Endodermal cell (in vitro differentiated cells): ENCODE data around the gene TTLL9. TPM values are rescaled to one million over a fixed set of nuclear protein-coding genes. Genes with fewer than 3 reads are reported as not detected.

Experiments used
- DNase-seq: peaks from one replicate; pipeline ENCODE4 v3.0.0-alpha.2; 2017
- H3K27ac ChIP-seq: 2 replicates; pipeline ENCODE4 v1.5.1; 2013; ENCODE audit warnings: mild to moderate bottlenecking, low read depth, low read length, moderate library complexity
- H3K27me3 ChIP-seq: 2 replicates; pipeline ENCODE4 v1.6.1; 2013; ENCODE audit warnings: mild to moderate bottlenecking, low read length, moderate library complexity; ENCODE audit not compliant: insufficient read depth, control insufficient read depth, poor library complexity, severe bottlenecking
- H3K36me3 ChIP-seq: 2 replicates; pipeline ENCODE4 v1.7.0; 2013; ENCODE audit warnings: mild to moderate bottlenecking, low read length, moderate library complexity; ENCODE audit not compliant: control insufficient read depth, insufficient read depth
- H3K4me1 ChIP-seq: one replicate; pipeline ENCODE4 v1.7.0; 2013; ENCODE audit warnings: low read length; ENCODE audit not compliant: control insufficient read depth, insufficient read depth
- H3K4me3 ChIP-seq: 2 replicates; pipeline ENCODE4 v1.5.1; 2013; ENCODE audit warnings: mild to moderate bottlenecking, low read length, moderate library complexity
- H3K9ac ChIP-seq: 2 replicates; pipeline ENCODE4 v1.6.1; 2013; ENCODE audit warnings: mild to moderate bottlenecking, low read length, moderate library complexity; ENCODE audit not compliant: poor library complexity, severe bottlenecking; ENCODE audit errors: extremely low read depth
- H3K9me3 ChIP-seq: 2 replicates; pipeline ENCODE4 v1.6.1; 2013; ENCODE audit warnings: mild to moderate bottlenecking, low read length, moderate library complexity; ENCODE audit not compliant: control insufficient read depth
- H3K27ac Mint-ChIP-seq: 2 replicates; pipeline ENCODE4 v1.8.0; 2020; ENCODE audit warnings: mixed read lengths
- H3K27me3 Mint-ChIP-seq: 2 replicates; pipeline ENCODE4 v1.8.0; 2021; ENCODE audit warnings: mild to moderate bottlenecking, mixed read lengths; ENCODE audit not compliant: insufficient read depth
- H3K36me3 Mint-ChIP-seq: 2 replicates; pipeline ENCODE4 v1.8.0; 2020; ENCODE audit warnings: low read depth, mixed read lengths
- H3K4me1 Mint-ChIP-seq: 2 replicates; pipeline ENCODE4 v1.8.0; 2020; ENCODE audit warnings: mixed read lengths
- H3K4me3 Mint-ChIP-seq: 2 replicates; pipeline ENCODE4 v1.8.0; 2020; ENCODE audit warnings: mild to moderate bottlenecking, moderate library complexity, mixed read lengths
- H3K9me3 Mint-ChIP-seq: 2 replicates; pipeline ENCODE4 v1.8.0; 2020; ENCODE audit warnings: mild to moderate bottlenecking, mixed read lengths
- WGBS, 2 experiments: methylation state at CpG; one replicate each; pipeline versions ENCODE4 v1.1.5 to v1.1.7; 2013; ENCODE audit warnings: missing lambda C conversion rate in 2 of 2, mixed read lengths in 1 of 2; ENCODE audit not compliant: insufficient coverage in 1 of 2, insufficient read length in 1 of 2; 5-methylcytosine and 5-hydroxymethylcytosine counted together
- total RNA-seq, 2 donors: library from RNA; stranded (reverse); fragmentation: NEBNext Ultra II Directional in 1 of 2; extraction: Animal tissue kit (Norgen Biotek cat#: 25700) in 1 of 2; gene quantifications; 2 replicates in 1 of 2; 3 replicates in 1 of 2; pipeline ENCODE4 v1.2.1, GENCODE V29; 2021
- TF ChIP-seq, protein P1 (sequence below): fragments of 200-600 bp; sonication (generic); conservative IDR thresholded peaks from 2 replicates; pipeline ENCODE4 v1.5.0; 2021; ENCODE audit warnings: antibody characterized with exemption, mild to moderate bottlenecking

The TTLL9 gene
- total RNA-seq, 2 donors from 2014 or later: 0.29 to 0.51 TPM

DNA sequence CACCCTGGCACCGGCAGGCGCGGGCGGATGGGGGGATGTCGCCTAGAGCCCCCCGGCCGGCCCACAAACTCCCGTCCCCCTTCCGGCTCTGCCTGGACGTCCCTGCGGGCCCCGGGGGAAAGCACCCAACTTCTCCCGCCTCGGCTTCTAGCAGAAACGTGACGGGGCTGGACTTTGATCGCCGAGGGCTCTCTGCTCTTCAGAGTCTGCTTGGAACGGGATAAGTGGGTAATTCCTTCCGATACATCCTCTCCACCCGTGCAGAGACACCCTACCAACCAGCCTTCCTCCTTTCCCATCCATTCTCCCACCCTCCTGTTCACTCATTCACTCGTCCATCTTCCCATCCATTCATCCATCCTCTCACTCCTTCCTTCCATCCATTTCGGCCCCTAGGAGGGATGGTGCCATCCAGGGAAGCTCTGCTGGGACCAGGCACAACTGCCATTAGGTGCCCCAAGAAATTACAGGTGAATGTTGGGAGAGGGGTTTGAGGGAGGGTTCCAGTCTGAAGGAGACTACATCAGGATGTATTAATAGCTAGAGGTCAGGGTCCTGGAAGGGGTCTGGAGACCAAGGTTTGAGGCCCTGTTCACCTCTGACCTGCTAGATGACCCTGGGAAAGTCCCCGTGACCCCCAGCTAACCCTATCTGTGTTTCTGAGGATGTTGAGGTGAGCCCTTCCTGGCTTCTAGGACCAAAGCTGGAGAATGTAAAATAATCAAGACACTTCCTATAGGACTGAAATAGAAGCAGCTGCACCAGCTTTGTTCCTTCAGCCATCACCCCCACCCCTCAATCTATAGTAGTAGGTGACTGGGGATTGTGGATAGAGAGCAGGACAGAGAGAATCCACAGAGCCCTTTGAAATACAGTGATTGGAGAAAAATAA is 538 bp downstream of the TTLL9 start:
- Mint-ChIP-seq H3K4me3 (peak overlapping the region; percentile 72), H3K27me3 (peaks cover 75% of the 10 kb centered on the region), H3K4me1 (peaks cover 8% of the 10 kb centered on the region), H3K9me3 (no peaks in the 10 kb centered on the region), H3K27ac (no peak overlapping the region), H3K36me3 (no peaks in the 10 kb centered on the region)
- TF ChIP-seq, protein P1, sequence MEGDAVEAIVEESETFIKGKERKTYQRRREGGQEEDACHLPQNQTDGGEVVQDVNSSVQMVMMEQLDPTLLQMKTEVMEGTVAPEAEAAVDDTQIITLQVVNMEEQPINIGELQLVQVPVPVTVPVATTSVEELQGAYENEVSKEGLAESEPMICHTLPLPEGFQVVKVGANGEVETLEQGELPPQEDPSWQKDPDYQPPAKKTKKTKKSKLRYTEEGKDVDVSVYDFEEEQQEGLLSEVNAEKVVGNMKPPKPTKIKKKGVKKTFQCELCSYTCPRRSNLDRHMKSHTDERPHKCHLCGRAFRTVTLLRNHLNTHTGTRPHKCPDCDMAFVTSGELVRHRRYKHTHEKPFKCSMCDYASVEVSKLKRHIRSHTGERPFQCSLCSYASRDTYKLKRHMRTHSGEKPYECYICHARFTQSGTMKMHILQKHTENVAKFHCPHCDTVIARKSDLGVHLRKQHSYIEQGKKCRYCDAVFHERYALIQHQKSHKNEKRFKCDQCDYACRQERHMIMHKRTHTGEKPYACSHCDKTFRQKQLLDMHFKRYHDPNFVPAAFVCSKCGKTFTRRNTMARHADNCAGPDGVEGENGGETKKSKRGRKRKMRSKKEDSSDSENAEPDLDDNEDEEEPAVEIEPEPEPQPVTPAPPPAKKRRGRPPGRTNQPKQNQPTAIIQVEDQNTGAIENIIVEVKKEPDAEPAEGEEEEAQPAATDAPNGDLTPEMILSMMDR: no peak
- peak overlapping the region; percentile 83 for H3K4me3 ChIP-seq
- H3K27ac ChIP-seq: no peak overlapping the region
- WGBS, 2 experiments: 16 to 25% methylated on average over 10 to 24 of the region's 24 CpGs
- peaks cover 42% of the 10 kb centered on the region for H3K27me3 ChIP-seq
- DNase-seq: peak; percentile 58
- peak overlapping the region; percentile 49 for H3K9ac ChIP-seq
- H3K4me1 ChIP-seq: no peaks in the 10 kb centered on the region
- no peaks in the 10 kb centered on the region for H3K9me3 ChIP-seq
- H3K36me3 ChIP-seq: no peaks in the 10 kb centered on the region

DNA sequence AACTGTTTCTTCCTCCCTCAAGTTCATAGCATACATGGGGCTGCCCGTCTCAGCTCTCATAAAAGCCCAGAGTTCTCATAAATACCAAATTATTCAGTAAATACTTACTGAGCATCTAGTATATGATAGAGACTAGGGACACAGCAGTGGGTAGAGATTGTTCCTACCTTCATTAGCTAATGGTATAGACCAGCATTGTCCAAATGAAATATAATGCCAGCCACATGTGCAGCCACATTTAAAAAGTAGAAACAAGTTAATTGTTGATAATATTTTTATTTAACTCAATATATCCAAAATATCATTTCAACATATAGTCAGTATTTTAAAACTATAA is 1.2 kb downstream of the TTLL9 start:
- Mint-ChIP-seq H3K9me3 (no peaks in the 10 kb centered on the region), H3K27ac (no peak overlapping the region), H3K4me1 (peaks cover 8% of the 10 kb centered on the region), H3K27me3 (peaks cover 71% of the 10 kb centered on the region), H3K4me3 (peak overlapping the region; percentile 72), H3K36me3 (no peaks in the 10 kb centered on the region)
- Histone ChIP-seq H3K36me3 (no peaks in the 10 kb centered on the region), H3K4me3 (no peak overlapping the region), H3K27ac (no peak overlapping the region), H3K27me3 (peaks cover 42% of the 10 kb centered on the region), H3K9ac (no peak overlapping the region), H3K4me1 (no peaks in the 10 kb centered on the region), H3K9me3 (no peaks in the 10 kb centered on the region)
- TF ChIP-seq, protein P1: no peak
- WGBS, 2 experiments: no CpG with 5 or more reads among the region's 1 CpG
- DNase-seq: no peak

DNA sequence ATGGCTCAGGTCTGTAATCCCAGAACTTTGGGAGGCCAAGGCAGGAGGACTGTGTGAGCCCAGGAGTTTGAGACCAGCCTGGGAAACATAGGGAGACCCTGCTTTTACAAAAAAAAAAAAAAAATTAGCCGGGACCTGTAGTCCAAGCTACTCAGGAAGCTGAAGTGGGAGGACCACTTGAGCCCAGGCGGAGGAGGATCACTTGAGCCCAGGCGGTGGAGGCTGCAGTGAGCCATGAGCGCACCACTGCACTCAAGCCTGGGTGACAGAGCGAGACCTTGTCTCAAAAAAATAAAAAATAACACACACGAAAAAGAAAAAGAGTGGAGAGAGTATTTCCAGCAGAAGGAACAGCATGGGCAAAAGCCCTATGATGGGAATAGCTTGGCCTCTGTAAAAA is 2.0 kb downstream of the TTLL9 start:
- Mint-ChIP-seq H3K9me3 (no peaks in the 10 kb centered on the region), H3K4me1 (peaks cover 8% of the 10 kb centered on the region), H3K4me3 (no peak overlapping the region), H3K27ac (no peak overlapping the region), H3K36me3 (no peaks in the 10 kb centered on the region), H3K27me3 (peaks cover 63% of the 10 kb centered on the region)
- TF ChIP-seq, protein P1: no peak
- WGBS, 2 experiments: 85 to 100% methylated on average over 3 to 6 of the region's 6 CpGs
- no peak for DNase-seq
- Histone ChIP-seq H3K27ac (no peak overlapping the region), H3K9ac (no peak overlapping the region), H3K4me1 (no peaks in the 10 kb centered on the region), H3K9me3 (no peaks in the 10 kb centered on the region), H3K27me3 (peaks cover 42% of the 10 kb centered on the region), H3K4me3 (no peak overlapping the region), H3K36me3 (no peaks in the 10 kb centered on the region)
